Occipital lobe (tissue), 2 donors: ENCODE results near the gene FGD5. TPM values are rescaled to one million over a fixed set of nuclear protein-coding genes. Genes with fewer than 3 reads are reported as not detected.
"Not testable (repeated sequence)": the region's sequence is repeated elsewhere in the genome, so short reads cannot be mapped to it uniquely, and the experiment has no call there.

ENCODE experiments used
- DNase-seq: peaks from one replicate; lab custom pipeline; 2025; lab: John Stamatoyannopoulos, UW
- total RNA-seq: library from RNA; depleted of rRNA; stranded (reverse); fragments of >200 nt; gene quantifications from one replicate; pipeline ENCODE4 v1.2.3, GENCODE V29; 2014

FGD5 gene
- total RNA-seq, 1 donor from 2014 or later: 2.7 TPM

- DNase-seq: no peak
Observed at GRCh38 chr3:14804835-14805780, 13.7 kb upstream of the FGD5 start.

DNA sequence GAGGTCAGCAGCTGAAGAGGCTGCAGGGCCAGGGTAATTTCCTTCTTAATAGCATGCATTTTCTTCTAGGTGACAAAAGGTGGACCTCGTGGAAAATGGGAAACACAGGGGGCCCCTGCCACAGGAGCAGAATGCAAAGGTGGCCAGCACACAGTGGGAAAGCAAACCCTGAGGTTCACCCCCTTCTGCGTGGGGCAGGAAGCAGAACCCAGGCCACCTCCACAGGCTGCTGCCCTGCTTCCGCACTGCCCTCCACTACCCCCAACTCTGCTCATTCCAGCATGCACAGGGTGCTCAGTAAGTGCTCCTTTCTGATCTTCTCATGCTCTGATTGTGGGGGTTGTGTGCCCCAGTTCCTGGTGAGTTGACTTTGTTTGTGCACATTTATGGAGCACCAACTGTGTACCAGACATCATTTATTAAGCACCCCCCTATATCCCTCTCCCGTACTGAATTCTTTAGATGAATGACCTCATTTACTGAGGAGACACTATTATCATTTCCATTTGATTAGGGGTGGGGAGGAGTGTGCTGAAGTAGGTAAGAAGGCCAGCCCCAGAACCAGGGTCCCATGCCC, 12.7 kb upstream of the FGD5 start:
- no peak for DNase-seq

GRCh38 chr3:14806641-14807263, 12.0 kb upstream of the FGD5 start:
- no peak for DNase-seq

- DNase-seq: no peak
Observed at GRCh38 chr3:14808025-14808424, 10.7 kb upstream of the FGD5 start.

DNA sequence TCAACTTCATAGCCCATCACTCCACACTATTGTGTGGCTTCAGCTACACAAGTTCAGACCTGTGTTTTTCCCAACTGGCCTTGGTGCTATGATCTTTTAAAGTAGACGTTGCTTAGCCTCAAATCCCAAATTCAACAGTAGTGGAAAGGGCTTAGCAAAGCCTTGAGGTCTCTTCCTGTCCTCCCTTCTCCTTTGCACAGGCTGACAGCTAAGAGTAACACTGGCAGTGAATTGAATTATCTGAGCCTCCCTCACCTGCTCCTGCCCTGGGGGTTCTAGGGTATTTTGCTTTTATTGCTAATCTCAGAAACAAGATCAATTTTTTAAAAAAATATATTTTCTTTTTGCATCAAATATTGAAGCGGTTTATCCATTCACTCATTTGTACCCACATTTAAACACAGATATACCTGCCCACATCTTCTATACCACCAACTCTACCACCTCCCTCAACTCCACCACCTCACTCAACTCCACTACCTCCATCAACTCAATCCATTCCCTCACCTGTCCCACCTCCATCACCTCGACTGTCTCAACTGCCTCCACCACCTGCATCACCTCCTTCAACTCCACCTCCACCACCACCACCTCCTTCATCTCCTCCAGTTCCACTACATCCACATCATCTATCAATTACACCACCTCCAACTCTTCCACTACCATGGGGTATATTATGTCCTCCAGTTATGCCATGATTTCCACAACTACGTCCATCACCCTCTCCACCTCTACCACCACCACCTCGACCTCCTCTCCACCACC, 10.1 kb upstream of the FGD5 start:
- no peak for DNase-seq

DNA sequence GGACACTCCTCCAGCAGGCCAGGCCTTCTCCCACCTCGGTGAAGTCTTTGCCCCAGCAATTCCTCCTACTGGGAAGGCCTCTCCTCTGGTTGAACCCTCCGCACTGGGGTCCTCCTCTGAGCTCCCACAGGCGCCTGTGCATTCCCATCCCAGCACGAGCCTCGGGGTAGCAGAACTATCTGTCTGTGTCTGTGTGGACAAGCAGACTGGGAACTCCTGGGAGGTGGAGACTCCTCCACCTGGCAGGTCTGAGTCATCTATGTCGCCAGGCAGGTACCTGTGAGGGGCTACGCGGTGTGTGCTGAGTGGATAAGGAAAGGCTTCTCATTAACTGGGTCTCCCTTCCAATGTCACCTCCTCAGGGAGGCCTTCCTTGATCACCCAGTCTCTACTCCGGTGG, 9.2 kb upstream of the FGD5 start:
- not testable (repeated sequence) for DNase-seq

DNA sequence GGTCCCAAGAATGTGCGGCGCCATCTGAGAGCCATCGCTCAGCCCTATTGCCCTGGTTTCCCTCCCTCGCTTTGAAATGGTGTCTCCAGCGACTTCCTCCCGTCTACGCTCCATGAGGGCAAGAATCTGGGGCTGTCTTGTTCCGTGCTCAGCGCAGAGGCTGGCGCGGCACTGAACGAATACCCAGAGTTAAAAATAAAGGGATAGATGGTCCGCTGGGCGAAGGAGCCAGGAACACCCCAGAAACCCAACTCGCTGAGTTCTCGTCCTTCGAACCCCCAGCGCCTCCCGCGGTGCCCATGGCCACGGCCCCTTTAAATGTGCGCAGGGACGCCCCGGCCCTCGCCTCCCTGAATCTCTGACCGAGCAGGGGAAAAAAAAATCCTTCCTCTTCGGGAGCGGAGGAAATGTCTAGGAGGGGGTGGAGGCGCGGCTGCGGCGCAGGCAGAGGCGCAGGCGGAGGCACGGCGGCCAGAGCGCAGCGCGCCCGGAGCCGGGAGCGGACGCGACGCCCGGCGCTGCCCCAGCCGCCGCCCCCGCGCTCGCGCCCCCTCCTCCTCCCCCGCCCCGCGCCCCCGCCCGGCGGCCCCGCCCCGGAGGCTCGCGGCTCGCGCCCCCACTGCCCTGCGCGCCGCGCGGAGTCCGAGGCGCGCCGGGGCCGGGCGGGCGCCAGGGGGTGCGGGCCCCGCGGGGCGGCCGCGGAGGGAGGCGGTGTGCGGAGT, 8.5 kb upstream of the FGD5 start:
- DNase-seq: no peak

DNA sequence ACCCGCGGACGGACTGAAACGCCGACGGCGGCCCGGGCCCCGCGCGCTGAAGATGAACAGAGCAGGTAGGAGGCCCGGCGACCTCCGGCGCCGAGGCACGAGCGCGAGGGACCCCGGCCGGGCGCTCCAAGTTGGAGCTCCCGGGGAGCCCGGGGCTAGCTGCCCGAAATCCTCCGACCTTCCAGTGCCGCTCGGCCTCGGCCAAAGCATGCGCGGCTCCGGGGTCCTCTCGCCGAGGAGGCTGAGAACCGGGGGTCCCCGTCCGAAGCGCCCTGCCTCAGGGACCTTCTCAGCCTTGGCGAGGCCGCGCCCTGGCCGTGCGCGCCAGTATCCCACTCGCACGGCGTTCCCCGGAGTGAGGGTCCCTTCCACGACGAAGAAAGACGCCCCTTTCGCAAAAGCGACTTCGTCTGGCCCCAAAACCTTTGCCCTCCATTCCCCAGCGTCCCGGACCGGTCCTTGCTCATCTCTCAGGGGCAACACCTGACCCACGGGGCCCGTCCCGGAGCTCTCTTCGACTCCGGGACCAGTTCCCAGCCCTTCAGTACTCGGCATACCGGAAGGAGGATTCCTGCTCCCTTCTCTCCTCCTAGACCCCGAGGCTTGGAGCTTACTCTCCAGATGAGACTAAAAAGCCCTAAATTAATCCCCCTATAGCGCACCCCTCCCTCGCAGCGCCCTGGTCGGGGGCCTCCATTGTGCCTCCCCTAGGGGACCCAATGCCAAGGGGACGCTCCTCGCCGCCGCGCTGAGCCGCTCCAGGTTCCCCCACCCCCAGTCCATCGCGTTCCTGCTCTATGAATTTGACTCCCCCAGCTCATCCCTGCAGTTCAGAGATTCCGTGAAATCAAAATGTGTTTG, 7.7 kb upstream of the FGD5 start:
- DNase-seq: no peak

DNA sequence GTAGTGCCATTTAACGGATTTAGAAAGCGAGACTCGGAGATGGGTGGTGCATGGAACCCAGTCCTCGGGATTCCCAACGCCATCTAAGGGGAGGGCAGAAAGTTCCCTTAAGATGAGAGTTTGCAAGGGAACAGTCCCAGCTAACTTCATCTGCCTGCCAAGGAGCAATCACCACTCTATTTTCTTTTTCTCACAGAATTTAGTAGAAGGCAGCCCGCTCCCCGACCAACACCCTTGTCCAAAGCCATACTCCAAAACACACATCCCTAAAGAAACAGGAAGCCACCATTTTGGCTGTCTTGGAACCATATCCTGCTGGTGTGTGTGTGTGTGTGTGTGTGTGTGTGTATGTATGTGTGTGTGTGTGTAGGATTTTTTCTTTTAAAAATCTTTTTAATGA, 7.1 kb upstream of the FGD5 start:
- no peak for DNase-seq

GRCh38 chr3:14812196-14812790, 6.5 kb upstream of the FGD5 start:
- no peak for DNase-seq

DNA sequence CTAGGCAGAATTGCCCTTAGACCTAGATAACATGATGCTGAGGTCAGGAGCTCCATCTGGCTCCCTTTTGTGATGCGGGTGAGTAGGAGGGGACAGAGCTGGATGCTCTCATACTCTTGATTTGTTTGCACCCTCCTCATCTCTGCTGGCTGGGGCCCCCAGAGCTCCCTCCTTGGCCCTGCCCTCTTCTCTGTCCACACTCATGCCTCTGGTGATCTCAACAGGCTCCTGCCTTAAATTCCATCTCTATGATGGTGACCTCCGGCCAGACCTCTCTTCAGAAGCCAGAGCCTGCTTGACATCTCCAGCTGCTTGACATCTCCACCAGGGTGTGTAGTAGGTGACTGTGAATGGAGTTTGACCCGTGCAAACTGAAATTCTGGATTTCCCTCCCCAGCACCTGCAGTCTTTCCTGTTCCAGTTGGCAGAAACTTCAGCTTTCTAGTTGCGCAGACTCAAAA, 4.3 kb upstream of the FGD5 start:
- no peak for DNase-seq

DNA sequence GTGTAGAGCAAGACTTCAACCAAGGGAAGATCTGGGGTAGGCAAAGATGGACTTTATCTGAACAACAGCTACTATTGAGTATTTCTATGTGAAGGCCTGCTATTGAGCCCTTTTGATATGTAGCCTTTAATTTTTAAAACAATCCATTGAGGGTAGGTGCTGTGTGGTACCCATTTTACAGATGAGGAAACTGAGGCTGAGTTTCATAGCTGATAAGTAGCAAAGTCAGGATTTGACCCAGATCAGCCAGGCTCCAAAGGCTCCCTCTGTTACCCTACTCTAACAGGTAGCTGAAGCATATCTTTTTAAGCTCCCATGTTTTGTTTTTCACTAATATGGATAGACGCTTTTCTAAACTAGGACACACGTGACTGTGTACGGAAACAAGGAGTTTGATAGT, 2.4 kb upstream of the FGD5 start:
- DNase-seq: no peak

- DNase-seq: no peak
Observed at GRCh38 chr3:14819671-14820070, 909 bp downstream of the FGD5 start.

DNA sequence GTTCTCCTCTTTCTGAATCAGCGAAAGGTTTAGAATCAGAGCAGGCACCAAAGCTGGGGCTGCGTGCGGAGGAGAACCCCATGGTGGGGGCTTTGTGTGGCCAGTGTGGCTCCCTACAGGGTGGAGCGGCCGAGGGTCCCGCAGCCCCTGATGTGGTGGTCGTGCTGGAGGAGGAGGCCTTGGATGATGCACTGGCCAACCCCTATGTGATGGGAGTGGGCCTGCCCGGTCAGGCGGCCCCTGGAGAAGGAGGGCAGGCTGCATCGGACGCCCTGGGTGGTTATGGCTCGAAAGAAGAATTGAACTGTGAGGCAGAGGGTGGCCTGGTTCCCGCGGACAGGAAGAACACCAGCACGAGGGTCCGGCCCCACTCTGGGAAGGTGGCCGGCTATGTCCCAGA, 1.4 kb downstream of the FGD5 start:
- DNase-seq: no peak

GRCh38 chr3:14821151-14821550, 2.4 kb downstream of the FGD5 start:
- DNase-seq: no peak

- no peak for DNase-seq
Observed at GRCh38 chr3:14822134-14822533, 3.4 kb downstream of the FGD5 start.

GRCh38 chr3:14822670-14823390, 4.1 kb downstream of the FGD5 start:
- no peak for DNase-seq

- DNase-seq: no peak
Observed at GRCh38 chr3:14823393-14823792, 4.6 kb downstream of the FGD5 start.
